ENCODE measurements around the gene MAST4. TPM values are rescaled to one million over a fixed set of nuclear protein-coding genes. Genes with fewer than 3 reads are reported as not detected.

MAST4 gene
- total and polyA plus RNA-seq, 5 experiments from 2014 or later = 4.5 to 19.4 (median 10.3) TPM

DNA sequence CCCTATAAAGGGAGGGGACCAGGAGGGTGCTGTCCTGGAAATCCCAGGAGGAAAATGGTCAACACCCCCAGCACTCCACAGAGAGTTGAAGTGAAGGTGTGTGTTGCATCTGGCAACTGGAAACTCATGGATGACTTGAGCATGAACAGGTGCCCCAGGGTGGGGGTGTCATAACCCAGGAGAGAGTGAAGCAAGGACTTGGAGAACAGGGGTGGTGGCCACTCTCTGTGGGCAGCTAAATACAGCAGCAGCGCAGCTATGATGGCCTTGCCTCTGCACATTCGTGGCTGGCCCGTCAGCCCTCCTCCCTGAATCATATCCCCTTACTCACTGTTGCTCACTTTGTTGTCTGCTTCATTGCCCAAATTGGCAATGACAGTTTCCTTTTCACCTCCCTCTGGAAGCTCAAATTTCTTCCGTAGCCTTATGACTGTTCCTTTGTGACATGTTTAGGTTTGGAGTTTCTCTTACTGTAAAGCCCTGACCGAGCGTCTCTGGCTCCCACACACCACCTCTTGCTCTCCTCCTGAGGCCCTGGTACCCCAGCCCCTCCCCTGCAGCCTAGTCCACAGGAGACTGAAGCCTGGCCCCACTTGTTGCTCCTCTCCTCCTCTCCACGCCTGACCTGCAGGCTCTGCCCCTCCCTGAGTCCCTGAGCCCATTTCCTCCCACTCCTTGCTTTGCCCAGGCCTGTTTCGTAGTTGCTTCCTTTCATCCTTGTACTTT is 414.7 kb downstream of the MAST4 start:
- Mint-ChIP-seq H3K9me3 (no peaks in the 10 kb centered on the region), H3K27ac (peak overlapping the region in 3 of 10 donors; percentile 23 to 64 (median 54)), H3K4me3 (peak overlapping the region in 2 of 10 donors; percentile 10 to 36), H3K27me3 (no peaks in the 10 kb centered on the region), H3K4me1 (peaks cover 49 to 90% (median 82%) of the 10 kb centered on the region in 4 donors), H3K36me3 (peaks cover 0 to 3% (median 0%) of the 10 kb centered on the region in 3 donors)
- ATAC-seq = no peak
- POLR2A ChIA-PET = no interaction called here
- peak in 1 of 10 donors; percentile 35 for DNase-seq

DNA sequence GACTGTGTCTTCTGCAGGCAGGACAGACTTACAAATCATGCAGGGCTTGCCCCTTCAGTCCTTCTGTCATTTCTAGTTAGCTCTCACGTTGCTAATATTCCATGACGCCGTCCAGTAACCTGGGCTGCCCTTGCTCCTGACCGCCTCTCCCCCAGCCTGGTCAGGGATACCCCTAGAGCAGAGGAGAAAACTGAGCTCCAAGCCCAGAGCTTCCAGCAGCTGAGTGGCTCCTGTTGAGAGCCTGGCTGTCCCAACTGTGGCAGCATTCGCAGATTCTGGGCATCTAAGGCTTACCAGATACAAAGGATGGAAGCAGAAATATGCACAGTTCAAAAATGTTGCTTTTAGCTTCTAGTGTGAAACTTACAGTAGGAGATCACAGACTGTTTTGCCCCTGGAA is 415.2 kb downstream of the MAST4 start:
- POLR2A ChIA-PET = no interaction called here
- Mint-ChIP-seq H3K4me1 (peaks cover 47 to 85% (median 78%) of the 10 kb centered on the region in 4 donors), H3K4me3 (peak overlapping the region in 2 of 10 donors; percentile 5 to 10), H3K27ac (peak overlapping the region in 2 of 10 donors; percentile 54 to 66), H3K27me3 (no peaks in the 10 kb centered on the region), H3K9me3 (no peaks in the 10 kb centered on the region), H3K36me3 (peaks cover 0 to 3% (median 0%) of the 10 kb centered on the region in 3 donors)
- ATAC-seq (no peak), DNase-seq (no peak)

DNA sequence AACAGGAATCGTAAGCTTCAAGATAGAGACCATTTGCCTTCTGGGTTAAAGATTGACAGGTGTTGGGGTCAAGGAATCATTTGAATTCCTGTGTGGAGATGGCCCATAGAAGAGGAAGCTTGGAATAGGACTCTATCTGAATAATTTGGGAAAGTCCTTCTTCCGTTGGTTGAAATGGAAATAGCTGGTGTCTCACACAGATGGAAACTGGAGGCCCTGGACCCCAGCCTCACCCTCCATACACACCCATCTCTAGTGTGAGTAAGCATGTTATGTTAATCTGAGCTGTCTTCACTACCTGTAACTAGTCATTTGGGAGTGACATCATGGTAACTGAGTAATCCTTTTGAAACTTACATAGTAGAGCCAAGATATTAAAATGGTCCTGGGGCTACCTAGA is 416.0 kb downstream of the MAST4 start:
- Mint-ChIP-seq H3K4me1 (peaks cover 45 to 77% (median 70%) of the 10 kb centered on the region in 4 donors), H3K27ac (peak overlapping the region in 1 of 10 donors; percentile 20), H3K36me3 (peaks cover 0 to 3% (median 0%) of the 10 kb centered on the region in 3 donors), H3K4me3 (peak overlapping the region in 1 of 10 donors; percentile 2), H3K9me3 (no peaks in the 10 kb centered on the region), H3K27me3 (no peaks in the 10 kb centered on the region)
- ATAC-seq (no peak), DNase-seq (no peak)
- POLR2A ChIA-PET = no interaction called here

DNA sequence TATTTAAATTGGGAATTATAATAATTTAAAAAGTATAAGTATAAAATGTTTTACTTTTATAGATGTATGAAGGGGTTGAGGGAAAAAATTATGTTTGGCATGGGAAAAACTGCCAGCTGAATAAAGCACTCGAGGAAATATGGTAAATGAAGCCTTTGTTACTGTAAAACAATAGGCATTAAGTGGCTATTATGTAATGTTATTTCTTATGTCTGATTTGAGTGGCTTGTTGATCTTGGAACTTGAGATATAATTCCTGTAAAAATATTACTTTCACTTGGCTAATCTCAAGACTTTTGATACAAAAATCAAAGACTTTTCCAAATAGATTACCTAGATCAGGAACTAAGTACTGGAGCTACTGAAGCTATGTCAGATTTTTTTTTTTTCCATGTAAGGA is 417.5 kb downstream of the MAST4 start:
- Mint-ChIP-seq H3K4me3 (no peak overlapping the region), H3K4me1 (peaks cover 36 to 62% (median 55%) of the 10 kb centered on the region in 4 donors), H3K27ac (no peak overlapping the region), H3K36me3 (peaks cover 0 to 8% (median 7%) of the 10 kb centered on the region in 3 donors), H3K27me3 (no peaks in the 10 kb centered on the region), H3K9me3 (no peaks in the 10 kb centered on the region)
- DNase-seq (no peak), ATAC-seq (no peak)
- POLR2A ChIA-PET = interaction anchor here (0.6 to 1.4 kb wide), 2 partner anchors 9 to 27 kb away, joined by 3 to 4 read pairs; no protein-coding TSS in a partner anchor

DNA sequence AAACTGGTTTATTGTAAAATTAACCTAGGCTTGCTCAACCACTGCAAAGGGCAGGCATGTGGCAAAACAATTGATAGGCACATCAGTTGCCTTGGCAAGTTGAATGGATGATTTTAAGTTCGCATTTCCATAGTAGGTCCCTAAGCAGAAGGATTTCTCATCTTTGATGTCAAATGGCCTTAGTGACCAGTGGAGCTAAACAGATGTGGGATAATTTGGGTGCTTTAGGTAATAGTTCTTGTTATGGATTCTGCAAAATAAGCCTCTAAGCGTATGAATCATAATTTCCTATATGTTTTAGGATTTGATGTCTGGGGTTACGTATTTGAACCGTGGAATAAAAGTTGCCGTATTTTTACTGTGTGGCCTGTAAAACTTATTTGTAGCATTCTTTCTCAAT is 418.0 kb downstream of the MAST4 start:
- H3K27me3 Mint-ChIP-seq = no peaks in the 10 kb centered on the region
- DNase-seq (no peak), ATAC-seq (no peak)
- H3K9me3 Mint-ChIP-seq = no peaks in the 10 kb centered on the region
- POLR2A ChIA-PET = interaction anchor here (1.4 kb wide), 1 partner anchor 9 kb away, joined by 4 read pairs; no protein-coding TSS in a partner anchor
- H3K4me1 Mint-ChIP-seq = peaks cover 32 to 58% (median 50%) of the 10 kb centered on the region in 4 donors
- H3K36me3 Mint-ChIP-seq = peaks cover 0 to 8% (median 7%) of the 10 kb centered on the region in 3 donors
- H3K27ac Mint-ChIP-seq = no peak overlapping the region
- no peak overlapping the region for H3K4me3 Mint-ChIP-seq

DNA sequence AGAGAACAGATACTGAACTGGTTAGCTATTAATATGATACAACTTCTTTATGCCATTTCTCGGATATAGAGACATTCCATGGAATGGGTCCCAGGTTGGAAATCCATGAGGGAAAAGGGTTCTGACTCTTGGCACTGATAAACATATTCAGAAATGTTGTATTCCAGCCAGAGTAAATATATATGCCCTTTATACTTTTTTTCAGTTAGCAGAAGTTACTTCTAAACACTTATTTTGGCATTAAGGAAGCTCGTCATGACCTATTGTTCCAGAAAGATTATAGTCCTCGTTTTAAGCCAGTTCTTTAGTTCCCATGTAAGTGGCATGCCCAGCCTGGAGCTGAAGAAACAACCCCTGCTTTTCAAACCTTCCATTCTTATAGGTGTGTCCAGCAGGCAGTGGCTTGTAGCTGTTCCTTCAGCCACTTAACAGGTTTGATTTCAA is 418.8 kb downstream of the MAST4 start:
- peak overlapping the region in 2 of 10 donors; percentile 9 to 18 for H3K27ac Mint-ChIP-seq
- H3K36me3 Mint-ChIP-seq = peaks cover 0 to 10% (median 7%) of the 10 kb centered on the region in 3 donors
- H3K27me3 Mint-ChIP-seq = no peaks in the 10 kb centered on the region
- H3K4me3 Mint-ChIP-seq = no peak overlapping the region
- ATAC-seq (no peak), DNase-seq (no peak)
- POLR2A ChIA-PET = no interaction called here
- no peaks in the 10 kb centered on the region for H3K9me3 Mint-ChIP-seq
- peaks cover 28 to 56% (median 45%) of the 10 kb centered on the region in 4 donors for H3K4me1 Mint-ChIP-seq

DNA sequence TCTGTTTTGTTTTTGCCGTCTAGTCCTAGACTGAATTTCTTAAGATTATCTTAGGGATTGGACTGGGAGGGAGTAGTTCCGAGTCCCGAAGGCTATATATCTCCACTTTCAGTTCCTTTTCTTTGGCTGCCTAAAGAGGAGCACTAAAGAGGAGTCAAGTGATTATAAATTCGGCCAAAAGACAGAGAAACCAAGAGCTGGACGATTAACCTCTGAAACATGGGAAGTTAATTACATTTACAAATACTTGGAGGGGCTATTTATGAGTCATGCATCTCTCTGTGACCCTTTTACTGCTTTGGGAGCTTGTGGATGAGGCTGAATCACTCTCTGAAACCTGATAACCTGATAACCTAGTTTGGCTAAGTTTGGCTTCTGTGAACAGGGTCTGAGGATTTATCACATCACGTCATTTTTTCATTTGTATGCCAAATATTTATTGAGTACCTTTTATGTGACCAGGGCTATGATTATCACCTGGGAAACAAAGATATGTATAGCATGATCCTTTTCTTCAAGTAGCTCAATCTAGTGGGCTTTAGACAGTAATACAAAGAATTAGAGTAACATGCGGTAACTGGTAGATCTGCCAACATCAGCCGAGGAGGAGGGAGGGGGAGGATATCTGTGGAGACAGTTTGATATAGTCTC is 419.5 kb downstream of the MAST4 start:
- DNase-seq (no peak), ATAC-seq (no peak)
- no peak overlapping the region for H3K4me3 Mint-ChIP-seq
- H3K4me1 Mint-ChIP-seq = peaks cover 24 to 49% (median 39%) of the 10 kb centered on the region in 4 donors
- peak overlapping the region in 1 of 10 donors; percentile 18 for H3K27ac Mint-ChIP-seq
- no peaks in the 10 kb centered on the region for H3K27me3 Mint-ChIP-seq
- peaks cover 0 to 14% (median 7%) of the 10 kb centered on the region in 3 donors for H3K36me3 Mint-ChIP-seq
- POLR2A ChIA-PET = no interaction called here
- no peaks in the 10 kb centered on the region for H3K9me3 Mint-ChIP-seq

DNA sequence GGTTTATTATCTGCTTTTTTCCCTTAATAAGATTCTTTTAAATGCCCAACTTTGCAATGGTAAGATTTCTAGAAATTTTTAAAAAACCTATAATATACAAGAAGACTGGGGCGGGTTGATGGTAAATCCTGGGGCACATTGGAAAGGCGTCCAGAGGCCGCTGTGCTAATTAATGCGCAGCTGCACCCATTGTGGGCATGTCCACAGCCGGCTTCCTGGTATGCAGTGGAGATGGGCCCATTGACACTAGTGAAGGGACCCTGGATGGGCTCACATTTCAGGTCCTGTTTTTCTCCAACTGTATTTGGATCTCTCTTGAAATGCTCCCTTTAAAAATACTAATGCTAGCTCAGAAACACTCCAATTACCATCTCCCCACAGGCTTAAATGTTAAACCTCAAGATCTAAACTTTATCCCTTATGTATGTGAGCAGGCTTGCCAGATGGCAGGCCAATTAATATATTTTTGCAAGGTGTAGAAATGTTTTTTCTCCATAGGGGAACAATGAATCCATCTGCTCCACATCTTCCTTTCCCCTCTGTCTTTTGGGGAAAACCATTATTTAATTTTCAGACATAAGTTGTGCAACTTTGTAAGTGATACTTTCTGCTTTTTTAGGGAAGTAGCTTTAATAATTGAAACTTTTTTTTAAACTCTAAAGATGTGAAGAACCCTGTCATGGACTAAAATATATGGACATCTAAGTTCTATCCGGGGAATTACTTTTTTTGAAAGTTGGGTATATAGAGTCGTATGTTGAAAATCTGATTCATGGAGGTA is 423.1 kb downstream of the MAST4 start:
- Mint-ChIP-seq H3K9me3 (no peaks in the 10 kb centered on the region), H3K27ac (no peak overlapping the region), H3K36me3 (peaks cover 0 to 17% (median 13%) of the 10 kb centered on the region in 3 donors), H3K27me3 (no peaks in the 10 kb centered on the region), H3K4me3 (no peak overlapping the region), H3K4me1 (peaks cover 16 to 29% (median 21%) of the 10 kb centered on the region in 4 donors)
- ATAC-seq (no peak), DNase-seq (no peak)
- POLR2A ChIA-PET = no interaction called here

DNA sequence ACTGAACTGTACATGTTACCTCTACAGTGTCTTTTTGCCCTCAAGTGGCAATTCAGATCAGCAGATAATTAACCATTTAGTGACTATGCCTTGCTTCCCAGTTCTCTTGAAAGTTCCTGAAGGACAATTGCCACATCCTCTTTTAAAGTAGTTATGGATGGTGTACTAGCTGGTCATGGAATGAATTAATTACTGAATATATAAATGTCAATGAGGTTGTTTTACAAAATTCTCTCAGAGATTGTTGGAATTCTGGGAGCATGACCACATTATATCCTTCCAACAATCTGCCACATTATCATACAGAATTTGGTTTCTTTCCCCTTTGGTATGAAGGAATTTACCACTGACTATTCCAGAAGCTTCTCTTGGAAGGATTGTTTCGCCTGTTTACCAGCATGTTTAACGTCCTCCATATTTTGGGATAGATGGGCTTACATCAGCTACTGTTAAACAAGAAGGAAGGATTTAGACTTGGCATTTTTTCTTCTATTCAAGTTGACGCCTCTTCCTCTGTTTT is 424.0 kb downstream of the MAST4 start:
- no peak overlapping the region for H3K4me3 Mint-ChIP-seq
- no peak overlapping the region for H3K27ac Mint-ChIP-seq
- no peaks in the 10 kb centered on the region for H3K27me3 Mint-ChIP-seq
- H3K36me3 Mint-ChIP-seq = peaks cover 0 to 16% (median 14%) of the 10 kb centered on the region in 3 donors
- no peak for DNase-seq
- no peaks in the 10 kb centered on the region for H3K9me3 Mint-ChIP-seq
- peaks cover 11 to 20% (median 12%) of the 10 kb centered on the region in 4 donors for H3K4me1 Mint-ChIP-seq
- POLR2A ChIA-PET = no interaction called here
- no peak for ATAC-seq

DNA sequence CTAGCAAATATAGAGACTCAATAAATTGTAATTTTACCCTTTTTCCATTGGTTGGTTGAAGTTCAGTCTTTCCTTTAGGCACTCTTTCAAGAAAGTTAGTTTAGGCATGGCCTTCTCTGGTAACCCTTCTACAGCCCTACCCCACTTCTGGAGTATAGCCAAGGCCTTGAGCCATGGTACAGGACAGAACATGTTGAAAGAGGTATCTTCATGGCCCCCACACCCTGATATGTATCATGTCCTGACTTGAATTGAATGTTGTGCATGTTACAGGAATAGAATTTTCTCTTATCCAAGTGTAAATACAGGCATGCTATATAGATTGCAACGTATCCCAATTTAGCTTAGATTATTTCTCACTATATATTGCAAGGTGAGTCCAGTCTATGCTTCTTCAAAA is 424.8 kb downstream of the MAST4 start:
- DNase-seq (no peak), ATAC-seq (no peak)
- peaks cover 3 to 14% (median 9%) of the 10 kb centered on the region in 4 donors for H3K4me1 Mint-ChIP-seq
- POLR2A ChIA-PET = no interaction called here
- no peak overlapping the region for H3K4me3 Mint-ChIP-seq
- H3K27me3 Mint-ChIP-seq = no peaks in the 10 kb centered on the region
- peaks cover 0 to 15% (median 14%) of the 10 kb centered on the region in 3 donors for H3K36me3 Mint-ChIP-seq
- H3K27ac Mint-ChIP-seq = no peak overlapping the region
- no peaks in the 10 kb centered on the region for H3K9me3 Mint-ChIP-seq

DNA sequence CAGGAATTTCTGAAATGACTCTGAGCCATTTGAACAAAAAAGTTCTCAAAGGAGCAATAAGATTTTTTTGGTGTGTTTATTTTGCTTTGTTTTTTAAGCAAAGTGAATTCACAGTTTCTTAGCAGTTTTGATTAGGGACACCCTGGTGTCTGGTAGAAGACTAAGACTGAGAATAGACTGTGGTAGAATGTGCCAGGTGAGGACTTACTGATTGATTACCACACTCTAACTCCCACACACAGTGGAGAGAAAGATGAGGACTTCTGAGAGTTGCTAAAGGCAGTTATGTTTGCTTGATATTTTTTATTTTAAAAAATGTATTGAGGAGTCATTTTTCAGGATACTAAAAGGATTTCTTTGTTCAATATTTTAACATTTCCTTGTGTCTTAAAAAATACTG is 425.3 kb downstream of the MAST4 start:
- no peak overlapping the region for H3K4me3 Mint-ChIP-seq
- H3K4me1 Mint-ChIP-seq = peaks cover 2 to 14% (median 9%) of the 10 kb centered on the region in 4 donors
- no peak overlapping the region for H3K27ac Mint-ChIP-seq
- peaks cover 0 to 18% (median 14%) of the 10 kb centered on the region in 3 donors for H3K36me3 Mint-ChIP-seq
- ATAC-seq = no peak
- POLR2A ChIA-PET = no interaction called here
- H3K9me3 Mint-ChIP-seq = no peaks in the 10 kb centered on the region
- no peak for DNase-seq
- no peaks in the 10 kb centered on the region for H3K27me3 Mint-ChIP-seq

DNA sequence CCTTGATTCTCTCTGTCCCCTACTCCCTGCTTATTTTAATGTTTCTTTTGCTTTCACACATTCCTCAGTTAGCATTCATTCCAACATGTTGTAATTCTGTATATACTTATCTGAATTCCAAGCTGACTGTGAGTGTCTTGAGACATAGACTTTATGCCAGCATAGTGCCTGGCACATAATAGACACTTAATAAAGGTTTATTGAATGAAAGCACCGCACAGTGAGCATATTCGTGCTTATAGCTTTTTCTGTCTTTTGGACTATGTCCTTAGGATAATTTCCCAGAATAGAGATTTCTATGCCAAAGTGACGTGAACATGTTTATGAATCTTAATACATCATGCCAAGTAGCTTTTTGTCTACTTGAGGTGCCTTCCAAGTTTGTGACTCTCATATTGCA is 425.8 kb downstream of the MAST4 start:
- ATAC-seq = no peak
- Mint-ChIP-seq H3K36me3 (peaks cover 0 to 18% (median 14%) of the 10 kb centered on the region in 3 donors), H3K27ac (no peak overlapping the region), H3K4me3 (no peak overlapping the region), H3K4me1 (peaks cover 2 to 14% (median 9%) of the 10 kb centered on the region in 4 donors), H3K9me3 (no peaks in the 10 kb centered on the region), H3K27me3 (no peaks in the 10 kb centered on the region)
- no peak for DNase-seq
- POLR2A ChIA-PET = interaction anchor here (0.8 kb wide), 1 partner anchor 18 kb away, joined by 3 read pairs; no protein-coding TSS in a partner anchor
